Neural cell (in vitro differentiated cells): ENCODE data around the gene LRRN3.

Source experiments
- RAD21 ChIP-seq: fragments of 450-650 bp; conservative IDR thresholded peaks from 2 replicates; pipeline ENCODE4 v1.6.1; 2014; ENCODE audit warnings: antibody characterized with exemption, mild to moderate bottlenecking, moderate library complexity
- TF ChIP-seq, protein P1 (sequence below): fragments of 450-650 bp; IDR thresholded peaks from 2 replicates; pipeline ENCODE4 v1.5.1; 2014; ENCODE audit warnings: antibody characterized with exemption, mild to moderate bottlenecking, moderate library complexity; ENCODE audit not compliant: poor library complexity, severe bottlenecking

DNA sequence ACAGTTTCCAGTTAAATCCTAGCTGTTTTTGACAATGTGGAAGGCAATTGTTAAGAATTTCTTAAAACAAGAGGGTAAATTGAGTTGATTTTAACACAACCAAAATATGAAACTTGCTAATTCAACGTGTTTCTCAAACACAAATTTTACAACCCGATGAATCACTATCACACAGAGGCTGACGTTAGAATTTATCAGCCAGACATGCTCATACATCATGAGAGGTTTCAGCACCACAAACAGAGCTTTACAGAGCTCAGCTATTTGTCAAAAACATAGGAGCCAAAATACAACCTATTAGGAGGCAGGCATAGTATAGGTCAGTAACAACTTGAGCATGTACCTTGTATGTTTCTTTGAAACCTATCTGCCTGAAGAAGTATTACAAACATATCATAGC, 36.1 kb downstream of the LRRN3 start:
- no peak for TF ChIP-seq RAD21
- TF ChIP-seq, protein P1, sequence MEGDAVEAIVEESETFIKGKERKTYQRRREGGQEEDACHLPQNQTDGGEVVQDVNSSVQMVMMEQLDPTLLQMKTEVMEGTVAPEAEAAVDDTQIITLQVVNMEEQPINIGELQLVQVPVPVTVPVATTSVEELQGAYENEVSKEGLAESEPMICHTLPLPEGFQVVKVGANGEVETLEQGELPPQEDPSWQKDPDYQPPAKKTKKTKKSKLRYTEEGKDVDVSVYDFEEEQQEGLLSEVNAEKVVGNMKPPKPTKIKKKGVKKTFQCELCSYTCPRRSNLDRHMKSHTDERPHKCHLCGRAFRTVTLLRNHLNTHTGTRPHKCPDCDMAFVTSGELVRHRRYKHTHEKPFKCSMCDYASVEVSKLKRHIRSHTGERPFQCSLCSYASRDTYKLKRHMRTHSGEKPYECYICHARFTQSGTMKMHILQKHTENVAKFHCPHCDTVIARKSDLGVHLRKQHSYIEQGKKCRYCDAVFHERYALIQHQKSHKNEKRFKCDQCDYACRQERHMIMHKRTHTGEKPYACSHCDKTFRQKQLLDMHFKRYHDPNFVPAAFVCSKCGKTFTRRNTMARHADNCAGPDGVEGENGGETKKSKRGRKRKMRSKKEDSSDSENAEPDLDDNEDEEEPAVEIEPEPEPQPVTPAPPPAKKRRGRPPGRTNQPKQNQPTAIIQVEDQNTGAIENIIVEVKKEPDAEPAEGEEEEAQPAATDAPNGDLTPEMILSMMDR: no peak
